Body of pancreas (tissue), 4 donors: ENCODE measurements around the gene NOS1. TPM values are rescaled to one million over a fixed set of nuclear protein-coding genes. Genes with fewer than 3 reads are reported as not detected.
A peak's percentile ranks its signal among the peaks of the same experiment; 100 is the strongest.

Experiments
- ATAC-seq: fragments of 150-250 bp; one replicate; pipeline ENCODE4 v1.9.1; 2016
- DNase-seq, 4 donors: peaks; one replicate each; pipeline ENCODE4 v3.0.0-alpha.2; 2019
- H3K27ac ChIP-seq, 4 donors: fragments of 200-600 bp; sonication (generic); 1 replicate in 3 of 4; 2 replicates in 1 of 4; pipeline versions ENCODE4 v1.5.1 to v1.6.1; 2016 to 2019; ENCODE audit warnings: mild to moderate bottlenecking in 1 of 4, mixed read lengths in 1 of 4, moderate library complexity in 1 of 4
- H3K27me3 ChIP-seq, 2 donors: fragments of 200-600 bp; sonication (generic); one replicate each; pipeline ENCODE4 v1.6.0; 2016; ENCODE audit warnings: mild to moderate bottlenecking in 1 of 2
- H3K36me3 ChIP-seq, 2 donors: fragments of 200-600 bp; sonication (generic); replicated peaks in 1 of 2; 2 replicates each; pipeline ENCODE4 v1.5.1; 2016; ENCODE audit warnings: low read depth in 2 of 2; ENCODE audit not compliant: insufficient read depth in 1 of 2
- H3K4me1 ChIP-seq: fragments of 200-600 bp; sonication (generic); one replicate; pipeline ENCODE4 v1.6.0; 2016
- H3K4me3 ChIP-seq, 2 donors: fragments of 200-600 bp; sonication (generic); 1 replicate in 1 of 2; 2 replicates in 1 of 2; pipeline ENCODE4 v1.5.1; 2016 to 2019
- H3K9me3 ChIP-seq, 3 donors: fragments of 200-600 bp; sonication (generic); 1 replicate in 2 of 3; 2 replicates in 1 of 3; pipeline ENCODE4 v1.5.1; 2016
- POLR2A ChIP-seq, 3 donors: fragments of 450-650 bp; IDR thresholded peaks; one replicate each; pipeline ENCODE4 v1.6.1; 2016; ENCODE audit warnings: antibody characterized with exemption in 3 of 3, mild to moderate bottlenecking in 2 of 3
- WGBS, 2 donors: methylation state at CpG; one replicate each; pipeline ENCODE4 v1.1.5; 2017; 5-methylcytosine and 5-hydroxymethylcytosine counted together
- intact Hi-C: fragments of 100-400 bp; cut with DNase I; formaldehyde crosslinking; loops from one replicate; pipeline ENCODE4 v1.15.1; 2023
- total RNA-seq, 2 donors: library from RNA; depleted of rRNA; stranded (reverse); fragments of >200 nt; gene quantifications; one replicate each; pipeline ENCODE4 v1.1.0, GENCODE V29; 2016
- TF ChIP-seq, protein P1 (sequence below), 7 experiments: fragments of 450-650 bp in 4 of 7; fragments of 200-600 bp in 3 of 7; sonication (generic) in 3 of 7; IDR thresholded peaks; one replicate each; pipeline ENCODE4 v1.5.1; 2016 to 2019; ENCODE audit warnings: antibody characterized with exemption in 7 of 7

Gene NOS1
- total RNA-seq, 2 donors from 2014 or later, result 0.78 to 12.9 TPM

- DNase-seq, result peak; percentile 84 to 89 (median 88)
- no peak overlapping the region for H3K4me3 ChIP-seq
- 9 to 19% methylated on average over 12 of the region's 12 CpGs for WGBS, 2 donors
- no peaks in the 10 kb centered on the region for H3K36me3 ChIP-seq
- peak; percentile 80 for ATAC-seq
- TF ChIP-seq POLR2A (IDR thresholded peaks at IDR 0.05), result no peak
- TF ChIP-seq, protein P1, sequence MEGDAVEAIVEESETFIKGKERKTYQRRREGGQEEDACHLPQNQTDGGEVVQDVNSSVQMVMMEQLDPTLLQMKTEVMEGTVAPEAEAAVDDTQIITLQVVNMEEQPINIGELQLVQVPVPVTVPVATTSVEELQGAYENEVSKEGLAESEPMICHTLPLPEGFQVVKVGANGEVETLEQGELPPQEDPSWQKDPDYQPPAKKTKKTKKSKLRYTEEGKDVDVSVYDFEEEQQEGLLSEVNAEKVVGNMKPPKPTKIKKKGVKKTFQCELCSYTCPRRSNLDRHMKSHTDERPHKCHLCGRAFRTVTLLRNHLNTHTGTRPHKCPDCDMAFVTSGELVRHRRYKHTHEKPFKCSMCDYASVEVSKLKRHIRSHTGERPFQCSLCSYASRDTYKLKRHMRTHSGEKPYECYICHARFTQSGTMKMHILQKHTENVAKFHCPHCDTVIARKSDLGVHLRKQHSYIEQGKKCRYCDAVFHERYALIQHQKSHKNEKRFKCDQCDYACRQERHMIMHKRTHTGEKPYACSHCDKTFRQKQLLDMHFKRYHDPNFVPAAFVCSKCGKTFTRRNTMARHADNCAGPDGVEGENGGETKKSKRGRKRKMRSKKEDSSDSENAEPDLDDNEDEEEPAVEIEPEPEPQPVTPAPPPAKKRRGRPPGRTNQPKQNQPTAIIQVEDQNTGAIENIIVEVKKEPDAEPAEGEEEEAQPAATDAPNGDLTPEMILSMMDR (IDR thresholded peaks at IDR 0.05), result peak; percentile 84 to 92 (median 87)
- intact Hi-C loops, result loop anchor here (5.0 kb wide), 1 partner anchor 470 kb away; no protein-coding TSS in a partner anchor
- H3K27me3 ChIP-seq, result no peaks in the 10 kb centered on the region
- H3K27ac ChIP-seq, result no peak overlapping the region
- H3K4me1 ChIP-seq, result no peaks in the 10 kb centered on the region
- no peaks in the 10 kb centered on the region for H3K9me3 ChIP-seq
Observed at GRCh38 chr12:117367006-117367638, 5.7 kb upstream of the NOS1 start.

GRCh38 chr12:117365049-117365616, 3.7 kb upstream of the NOS1 start:
- no peak for TF ChIP-seq POLR2A (IDR thresholded peaks at IDR 0.05)
- TF ChIP-seq, protein P1 (IDR thresholded peaks at IDR 0.05), result no peak
- ATAC-seq, result no peak
- H3K27me3 ChIP-seq, result no peaks in the 10 kb centered on the region
- no peaks in the 10 kb centered on the region for H3K9me3 ChIP-seq
- intact Hi-C loops, result loop anchor here (5.0 kb wide), 1 partner anchor 472 kb away; no protein-coding TSS in a partner anchor
- H3K4me3 ChIP-seq, result no peak overlapping the region
- peaks cover 10% of the 10 kb centered on the region for H3K4me1 ChIP-seq
- no peak for DNase-seq
- H3K27ac ChIP-seq, result no peak overlapping the region
- WGBS, 2 donors, result 62 to 69% methylated on average over 8 to 9 of the region's 9 CpGs
- no peaks in the 10 kb centered on the region for H3K36me3 ChIP-seq

DNA sequence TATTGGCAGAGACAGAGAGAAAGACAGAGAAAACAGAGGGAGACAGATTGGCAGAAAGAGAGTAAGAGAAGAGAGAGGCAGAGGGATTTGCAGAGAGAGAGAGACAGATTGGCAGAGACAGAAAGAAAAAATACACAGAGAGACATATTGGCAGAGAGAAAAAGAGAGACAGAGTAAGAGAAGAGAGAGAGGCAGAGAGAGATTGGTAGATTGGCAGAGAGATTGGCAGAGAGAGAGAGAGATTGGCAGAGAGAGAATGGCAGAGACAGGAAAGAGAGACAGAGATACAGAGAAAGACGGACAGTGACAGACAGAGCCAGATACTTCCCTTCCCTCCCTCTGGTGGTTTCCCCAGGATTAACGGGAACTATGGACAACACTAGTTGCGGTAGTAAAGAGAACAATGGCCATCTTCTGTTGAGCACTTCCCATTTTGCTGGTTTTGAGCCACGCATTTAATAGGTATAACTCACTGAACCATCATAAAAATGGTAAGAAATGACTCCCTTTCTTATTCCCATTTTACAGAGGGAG, 2.6 kb upstream of the NOS1 start:
- H3K4me3 ChIP-seq, result no peak overlapping the region
- H3K27ac ChIP-seq, result no peak overlapping the region
- intact Hi-C loops, result loop anchor here (5.0 kb wide), 1 partner anchor 228 kb away; no protein-coding TSS in a partner anchor
- DNase-seq (no peak), ATAC-seq (no peak)
- no peaks in the 10 kb centered on the region for H3K9me3 ChIP-seq
- WGBS, 2 donors, result 52 to 67% methylated on average over 4 of the region's 4 CpGs
- H3K36me3 ChIP-seq, result no peaks in the 10 kb centered on the region
- H3K4me1 ChIP-seq, result peaks cover 10% of the 10 kb centered on the region
- no peak for TF ChIP-seq POLR2A (IDR thresholded peaks at IDR 0.05)
- TF ChIP-seq, protein P1 (IDR thresholded peaks at IDR 0.05), result no peak
- no peaks in the 10 kb centered on the region for H3K27me3 ChIP-seq

- Histone ChIP-seq H3K36me3 (no peaks in the 10 kb centered on the region), H3K4me1 (peaks cover 10% of the 10 kb centered on the region), H3K27me3 (no peaks in the 10 kb centered on the region), H3K4me3 (no peak overlapping the region), H3K27ac (no peak overlapping the region), H3K9me3 (no peaks in the 10 kb centered on the region)
- 56 to 58% methylated on average over 10 of the region's 10 CpGs for WGBS, 2 donors
- no peak for TF ChIP-seq POLR2A (IDR thresholded peaks at IDR 0.05)
- TF ChIP-seq, protein P1 (IDR thresholded peaks at IDR 0.05), result no peak
- ATAC-seq (no peak), DNase-seq (no peak)
- intact Hi-C loops, result loop anchor here (5.0 kb wide), 1 partner anchor 229 kb away; no protein-coding TSS in a partner anchor
Observed at GRCh38 chr12:117363056-117363662, 1.7 kb upstream of the NOS1 start.
